Middle frontal gyrus (tissue), 1 donor: ENCODE results near the gene ZBTB40.

Experiments
- DNase-seq: peaks from one replicate; pipeline ENCODE4 v3.0.0-alpha.2; 2015; ENCODE audit warnings: low spot score; ENCODE audit errors: extremely low spot score

ZBTB40 gene

DNA sequence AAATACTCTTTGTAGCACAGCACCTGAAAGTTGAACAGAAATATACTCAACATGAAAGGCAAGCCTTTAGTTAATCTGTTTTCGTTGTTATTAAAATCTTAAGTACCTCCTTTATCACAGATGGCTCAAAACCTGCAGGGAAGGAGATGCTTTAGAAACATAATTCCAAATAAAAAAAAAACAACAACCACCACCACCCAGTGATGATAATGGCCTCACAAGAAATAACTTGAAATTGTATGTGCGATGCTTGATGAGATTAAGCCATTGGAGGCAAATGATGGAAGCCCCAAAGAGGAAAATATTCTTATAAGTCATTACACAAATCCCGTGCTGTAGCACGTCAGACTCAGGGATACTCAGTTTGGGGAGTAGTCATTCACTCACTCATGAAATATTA, 24.9 kb upstream of the ZBTB40 start:
- no peak for DNase-seq

DNA sequence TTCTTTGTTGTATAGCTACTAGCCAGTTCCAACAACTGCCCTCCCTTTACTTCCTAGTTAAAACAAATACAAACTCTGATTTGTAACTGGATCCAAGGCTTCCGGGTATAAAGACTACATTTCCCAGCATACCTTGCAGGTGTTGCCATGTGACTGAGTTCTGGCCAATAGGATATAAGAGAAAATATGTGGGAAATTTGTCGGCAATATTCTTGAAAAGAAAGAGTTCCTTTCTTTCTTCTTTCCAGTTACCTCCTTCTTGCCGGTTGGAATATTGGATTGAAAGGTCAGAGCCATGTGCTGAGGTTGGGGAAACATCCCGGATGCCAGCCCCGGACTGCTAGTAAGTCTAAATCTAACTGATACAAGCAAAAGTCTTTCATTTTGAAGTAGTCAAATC, 23.0 kb upstream of the ZBTB40 start:
- DNase-seq = no peak

GRCh38 chr1:22431965-22432364, 19.7 kb upstream of the ZBTB40 start:
- DNase-seq = no peak

GRCh38 chr1:22434717-22435116, 16.9 kb upstream of the ZBTB40 start:
- DNase-seq = no peak

- DNase-seq = no peak
Observed at GRCh38 chr1:22436948-22437347, 14.7 kb upstream of the ZBTB40 start.

DNA sequence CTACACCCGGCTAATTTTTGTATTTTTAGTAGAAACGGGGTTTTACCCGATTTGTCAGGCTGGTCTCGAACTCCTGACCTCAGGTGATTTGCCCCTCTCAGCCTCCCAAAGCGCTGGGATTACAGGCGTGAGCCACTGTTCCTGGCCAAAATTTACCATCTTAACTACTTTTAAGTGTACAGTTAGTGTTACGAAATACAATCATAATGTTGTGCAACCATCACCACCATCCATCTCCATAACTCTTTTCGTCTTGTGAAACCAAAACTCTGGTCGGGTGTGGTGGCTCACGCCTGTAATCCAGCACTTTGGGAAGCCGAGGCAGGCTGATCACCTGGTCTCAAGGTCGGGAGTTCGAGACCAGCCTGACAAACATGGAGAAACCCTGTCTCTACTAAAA, 14.1 kb upstream of the ZBTB40 start:
- no peak for DNase-seq

- no peak for DNase-seq
Observed at GRCh38 chr1:22440582-22440981, 11.1 kb upstream of the ZBTB40 start.

GRCh38 chr1:22442212-22442894, 9.3 kb upstream of the ZBTB40 start:
- DNase-seq = no peak

DNA sequence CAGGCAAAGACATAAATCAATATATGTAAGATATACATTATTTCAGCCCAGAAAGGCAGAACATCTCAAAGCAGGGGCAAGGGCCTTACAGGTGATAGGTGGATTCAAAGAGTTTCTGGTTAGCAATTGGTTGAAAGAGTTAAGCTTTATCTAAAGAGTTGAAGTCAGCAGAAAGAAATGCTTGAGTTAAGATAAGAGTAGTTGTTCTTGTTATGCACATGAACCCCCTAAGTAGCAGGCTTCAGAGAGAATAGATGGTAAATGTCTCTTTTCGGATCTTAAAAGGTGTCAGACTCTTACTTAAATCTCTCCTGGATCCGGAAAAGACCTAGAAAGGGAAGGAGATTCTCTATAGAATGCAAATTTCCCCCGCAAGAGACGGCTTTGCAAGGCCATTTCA, 8.3 kb upstream of the ZBTB40 start:
- no peak for DNase-seq

- no peak for DNase-seq
Observed at GRCh38 chr1:22444856-22445255, 6.8 kb upstream of the ZBTB40 start.

DNA sequence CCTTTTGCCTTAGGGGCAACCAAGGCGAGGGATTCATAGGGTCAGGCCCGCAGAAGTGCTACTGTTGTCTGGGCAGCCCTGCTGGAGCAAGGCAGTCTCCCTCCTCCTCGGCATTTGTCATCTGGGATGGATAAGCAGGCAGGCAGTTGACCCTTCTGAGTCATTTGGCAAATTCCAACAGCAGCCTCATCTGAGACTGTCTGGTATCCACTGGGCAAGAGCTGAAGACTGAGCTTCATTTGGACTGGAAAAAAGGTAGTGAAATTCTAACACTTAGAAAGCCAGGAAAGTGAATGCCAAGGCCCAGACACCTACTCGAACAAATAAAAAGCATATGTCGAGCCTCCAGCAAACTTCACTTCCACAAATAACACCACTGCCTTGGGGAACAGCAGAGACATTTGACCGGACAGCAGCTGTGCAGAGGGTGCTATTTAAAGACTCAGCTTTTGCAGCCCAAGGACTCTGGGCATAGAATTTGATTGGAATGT, 4.0 kb upstream of the ZBTB40 start:
- peak; percentile 25 for DNase-seq

- no peak for DNase-seq
Observed at GRCh38 chr1:22449636-22450035, 2.0 kb upstream of the ZBTB40 start.

DNA sequence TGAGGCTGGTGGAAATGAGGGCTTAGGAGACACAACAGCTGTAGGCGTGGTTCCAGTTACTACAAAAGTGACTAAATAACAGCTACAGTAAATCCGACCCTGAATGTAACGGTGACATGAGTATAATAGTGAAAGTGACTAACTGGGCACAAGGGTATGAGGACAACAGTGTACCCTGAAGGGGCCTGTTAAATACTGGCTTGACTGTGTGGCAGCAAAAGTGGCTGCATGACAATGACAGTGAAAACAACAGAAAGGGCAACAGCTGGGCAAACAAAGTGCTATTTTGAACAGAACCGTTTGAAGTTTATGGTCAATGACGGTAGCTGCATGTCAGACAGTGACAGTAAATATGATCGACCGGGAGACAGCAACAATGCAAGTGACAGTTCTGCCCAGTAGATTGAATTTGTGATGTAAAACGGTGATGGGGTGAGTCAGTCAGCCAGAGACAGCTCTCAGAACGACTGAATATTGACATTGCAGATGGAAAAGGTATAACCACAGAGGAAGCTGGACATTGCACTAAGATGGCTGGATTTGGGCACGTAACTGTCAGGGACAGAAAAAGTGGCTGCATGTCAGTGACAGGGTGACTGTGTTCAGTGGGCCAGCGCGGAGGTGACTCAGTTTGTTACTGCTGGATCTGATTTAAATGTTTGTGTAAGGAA, 1.2 kb upstream of the ZBTB40 start:
- no peak for DNase-seq

GRCh38 chr1:22452481-22452957, 868 bp downstream of the ZBTB40 start:
- peak; percentile 37 for DNase-seq

GRCh38 chr1:22453181-22453580, 1.5 kb downstream of the ZBTB40 start:
- no peak for DNase-seq

DNA sequence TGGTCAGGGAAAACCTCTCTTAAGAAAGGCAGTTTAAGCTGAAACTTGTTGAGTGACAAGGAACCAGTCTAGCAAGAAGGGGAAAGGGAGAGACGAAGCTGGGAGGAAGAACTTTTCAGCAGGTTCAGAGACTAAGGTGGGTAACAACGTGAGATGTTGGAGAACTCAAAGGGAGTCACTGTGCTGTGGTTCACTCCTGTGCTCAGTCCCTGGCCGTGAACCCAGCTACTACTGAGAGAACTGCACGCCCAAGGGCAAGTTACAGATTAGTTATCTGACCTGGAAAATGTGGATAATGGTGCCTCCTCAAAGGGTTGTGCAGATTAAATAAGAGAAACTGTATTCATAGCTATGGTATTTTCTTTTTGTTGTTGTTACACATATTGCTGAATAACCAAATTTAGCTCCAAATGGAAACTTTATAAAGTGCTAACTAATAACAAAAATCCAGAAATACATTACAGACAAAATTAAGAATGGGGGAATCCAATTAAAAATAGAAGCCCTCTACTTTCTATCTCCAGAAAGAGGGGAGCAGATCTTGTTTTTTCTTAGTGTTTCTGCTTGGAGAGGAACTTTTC, 2.9 kb downstream of the ZBTB40 start:
- DNase-seq = no peak

- no peak for DNase-seq
Observed at GRCh38 chr1:22457345-22457744, 5.7 kb downstream of the ZBTB40 start.

DNA sequence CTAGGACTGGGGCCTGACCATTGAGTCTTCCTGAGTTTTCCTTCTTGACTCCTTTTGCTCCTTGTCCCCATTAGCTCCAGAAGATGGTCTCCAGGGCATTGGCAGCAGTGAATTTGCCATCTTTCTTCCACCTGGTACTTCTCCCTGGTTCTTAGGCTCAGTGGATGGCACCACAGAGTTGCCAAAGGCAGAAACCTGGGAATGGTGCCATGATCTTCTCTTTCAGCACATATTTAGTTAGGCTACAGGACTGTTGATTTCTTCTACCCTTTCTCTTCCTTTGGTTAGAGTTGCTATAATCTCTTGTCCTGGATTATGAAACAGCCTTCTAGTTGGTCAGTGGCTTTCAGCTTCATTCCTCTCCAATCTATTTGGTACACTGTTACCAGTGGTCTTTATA, 6.2 kb downstream of the ZBTB40 start:
- DNase-seq = no peak

DNA sequence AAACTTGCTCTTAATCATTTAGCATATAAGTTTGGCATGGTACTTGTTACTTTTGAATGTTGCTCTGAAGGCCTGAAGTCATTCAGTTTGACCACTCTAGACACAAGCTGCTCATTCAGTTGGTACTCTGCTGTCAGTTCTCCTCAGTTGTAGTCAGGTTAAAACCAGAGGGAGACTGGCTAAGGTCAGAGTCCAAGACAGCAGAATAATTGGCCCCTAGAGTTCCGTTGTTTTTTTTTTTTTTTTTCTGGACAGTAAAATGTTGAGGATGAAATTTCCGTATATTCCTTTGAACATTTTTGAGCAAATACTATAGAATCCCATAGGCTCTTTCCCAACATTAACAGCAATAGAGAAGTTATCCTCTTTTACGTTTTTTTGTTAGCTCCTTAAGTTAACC, 9.4 kb downstream of the ZBTB40 start:
- DNase-seq = no peak

DNA sequence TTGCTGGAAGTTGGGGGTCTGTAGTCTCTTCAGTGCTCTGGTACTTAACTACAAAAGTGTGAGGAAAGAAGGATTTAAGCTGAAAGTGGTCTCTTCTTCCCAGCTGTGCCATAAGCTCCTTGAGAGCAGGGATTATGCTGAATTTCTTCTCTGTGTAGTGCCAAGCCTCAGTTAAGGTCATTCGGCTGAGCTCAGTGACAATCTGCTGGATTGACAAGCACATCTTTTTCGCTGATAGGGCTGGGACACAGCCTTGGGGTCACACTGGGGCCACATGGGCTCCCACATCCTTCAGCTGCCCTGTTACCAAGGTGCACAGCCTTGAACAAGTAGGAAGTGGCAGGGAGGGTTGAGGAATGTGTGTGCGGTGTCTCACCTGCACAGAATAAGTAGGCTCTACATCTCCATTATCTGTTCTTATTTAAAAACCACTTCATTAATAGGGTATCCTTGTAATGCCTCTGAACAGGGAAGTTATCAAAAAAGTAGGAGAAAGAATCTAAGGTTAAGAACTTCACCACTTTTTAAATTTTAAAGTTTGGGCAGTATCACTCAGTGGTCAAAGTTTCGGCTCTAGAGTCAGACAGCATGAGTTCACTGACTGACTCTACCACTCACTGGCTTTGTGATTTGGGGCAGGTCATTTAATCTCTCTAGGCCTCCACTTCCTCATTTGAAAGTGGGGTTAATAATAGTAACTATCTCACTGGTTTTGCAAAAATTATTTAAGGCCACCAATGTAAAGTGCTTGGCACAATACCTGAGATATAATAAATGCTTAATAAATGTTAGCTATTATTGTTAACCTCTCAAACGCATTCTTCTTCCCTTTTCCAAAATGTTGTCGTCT, 10.3 kb downstream of the ZBTB40 start:
- no peak for DNase-seq

DNA sequence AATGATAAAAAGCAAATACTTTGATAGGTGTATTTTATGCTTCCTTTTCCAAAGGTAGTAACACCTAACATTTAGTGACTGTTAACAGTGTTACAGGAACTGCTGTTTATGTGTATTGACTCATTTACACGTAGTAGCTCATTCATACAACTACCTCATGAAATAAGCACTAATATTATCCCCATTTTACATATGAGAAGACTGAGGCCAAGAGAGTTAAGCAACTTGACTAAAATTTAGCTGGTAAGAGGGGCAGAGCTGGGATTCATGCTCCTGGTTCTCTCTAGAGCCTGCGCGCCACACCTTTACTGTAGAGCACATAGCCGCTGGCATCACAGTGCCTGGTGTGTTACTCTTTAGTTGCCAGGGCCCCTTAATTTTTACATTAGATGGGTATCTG, 11.3 kb downstream of the ZBTB40 start:
- DNase-seq = no peak
